Skeletal muscle satellite cell (primary cell): ENCODE data around the gene CLDN19. TPM values are rescaled to one million over a fixed set of nuclear protein-coding genes. Genes with fewer than 3 reads are reported as not detected.
A peak's percentile ranks its signal among the peaks of the same experiment; 100 is the strongest.

Experiments
- H3K27me3 ChIP-seq: 2 replicates; pipeline ENCODE4 v1.7.0; 2013; ENCODE audit warnings: low read length; ENCODE audit not compliant: control insufficient read depth, insufficient read depth
- H3K36me3 ChIP-seq: 2 replicates; pipeline ENCODE4 v1.7.0; 2013; ENCODE audit warnings: mild to moderate bottlenecking, control low read depth, low read length; ENCODE audit not compliant: insufficient read depth
- H3K4me1 ChIP-seq: 2 replicates; pipeline ENCODE4 v1.7.0; 2013; ENCODE audit warnings: low read length; ENCODE audit not compliant: control insufficient read depth, insufficient read depth
- H3K4me2 ChIP-seq: 2 replicates; pipeline ENCODE4 v1.7.0; 2013; ENCODE audit warnings: mild to moderate bottlenecking, low read length
- H3K4me3 ChIP-seq: 2 replicates; pipeline ENCODE4 v1.7.0; 2013; ENCODE audit warnings: low read length
- H3K9ac ChIP-seq: 2 replicates; pipeline ENCODE4 v1.7.0; 2013; ENCODE audit warnings: mild to moderate bottlenecking, low read depth, low read length, moderate library complexity
- H3K9me3 ChIP-seq: replicated peaks from 2 replicates; pipeline ENCODE4 v1.7.0; 2013; ENCODE audit warnings: mild to moderate bottlenecking, control low read depth, low read length
- total RNA-seq: library from RNA; depleted of rRNA; stranded (reverse); fragments of >200 nt; gene quantifications from 2 replicates; pipeline ENCODE4 v1.2.3, GENCODE V29; 2012; rRNA removed

The CLDN19 gene, protein sequence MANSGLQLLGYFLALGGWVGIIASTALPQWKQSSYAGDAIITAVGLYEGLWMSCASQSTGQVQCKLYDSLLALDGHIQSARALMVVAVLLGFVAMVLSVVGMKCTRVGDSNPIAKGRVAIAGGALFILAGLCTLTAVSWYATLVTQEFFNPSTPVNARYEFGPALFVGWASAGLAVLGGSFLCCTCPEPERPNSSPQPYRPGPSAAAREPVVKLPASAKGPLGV
- not detected in 2 replicates for total RNA-seq

DNA sequence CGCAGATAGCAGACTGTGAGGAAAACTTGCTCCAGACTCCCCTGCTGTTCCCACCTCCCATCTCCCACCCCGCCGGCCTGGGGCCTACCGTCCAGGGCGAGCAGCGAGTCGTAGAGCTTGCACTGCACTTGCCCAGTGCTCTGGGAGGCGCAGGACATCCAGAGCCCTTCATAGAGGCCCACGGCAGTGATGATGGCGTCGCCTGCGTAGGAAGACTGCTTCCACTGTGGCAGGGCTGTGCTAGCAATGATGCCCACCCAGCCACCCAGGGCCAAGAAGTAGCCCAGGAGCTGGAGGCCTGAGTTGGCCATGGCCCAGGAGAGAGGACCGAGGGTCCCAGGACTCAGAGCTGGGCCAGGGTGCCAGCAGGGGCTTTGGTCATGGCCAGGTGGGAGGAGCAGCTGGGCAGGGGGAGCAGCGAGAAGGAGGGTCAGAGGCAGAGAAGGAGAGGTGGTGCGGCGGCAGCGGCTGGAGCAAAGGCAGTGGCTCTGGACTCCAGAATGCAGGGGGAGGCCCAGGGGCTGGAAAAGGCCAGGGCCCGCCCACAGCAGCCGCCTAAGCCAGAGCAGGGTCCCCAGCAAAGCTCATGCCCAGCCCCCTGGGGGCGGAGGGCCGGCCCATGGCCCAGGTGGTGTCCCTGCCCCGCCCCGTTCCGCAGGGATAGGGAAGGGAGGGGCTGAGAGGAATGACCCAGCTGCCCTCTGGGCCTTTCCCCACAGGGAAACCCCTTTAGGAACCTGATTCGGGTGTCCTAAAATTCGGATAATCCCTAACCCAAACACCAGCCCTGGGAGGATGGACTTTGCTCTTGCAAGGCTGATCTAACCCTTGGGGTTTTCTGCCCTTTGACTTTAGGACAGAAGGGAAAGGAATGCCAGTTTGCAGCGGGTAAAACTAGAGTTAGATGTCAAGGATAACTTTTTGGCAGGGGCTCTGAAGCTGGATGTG, at the start of gene CLDN19:
TSS of gene CLDN19 (minus strand) at position 484 of the 948 bp plus-strand sequence. CDS start at position 311, 173 bp downstream.
- Histone ChIP-seq H3K4me1 (no peaks in the 10 kb centered on the region), H3K4me3 (no peak within 1 kb of the TSS), H3K27me3 (no peaks in the 10 kb centered on the region), H3K36me3 (no peaks in the 10 kb centered on the region), H3K4me2 (no peak within 1 kb of the TSS), H3K9me3 (no peaks in the 10 kb centered on the region), H3K9ac (no peak within 1 kb of the TSS)

DNA sequence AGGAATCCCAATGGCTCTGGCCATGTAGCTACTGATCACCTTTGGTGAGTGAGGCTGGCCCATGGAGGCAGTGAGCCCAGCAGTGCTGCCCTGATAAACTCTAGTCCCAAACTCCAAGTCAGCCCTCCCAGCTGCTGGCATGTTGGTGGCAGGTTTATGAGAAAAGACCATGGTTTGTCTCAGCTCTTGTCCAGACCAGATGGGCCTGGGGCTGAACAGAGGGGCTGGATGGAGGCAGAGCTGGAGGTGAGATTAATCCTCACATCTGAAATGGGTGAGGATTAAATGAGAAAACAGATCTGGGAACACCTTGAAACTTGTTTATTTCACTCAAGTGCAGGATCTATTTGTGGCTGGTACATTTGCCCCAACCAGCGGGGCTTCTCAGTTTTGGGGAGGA, 48.0 kb upstream of the CLDN19 start:
- Histone ChIP-seq H3K27me3 (no peaks in the 10 kb centered on the region), H3K9me3 (no peaks in the 10 kb centered on the region), H3K4me2 (no peak overlapping the region), H3K9ac (no peak overlapping the region), H3K36me3 (no peaks in the 10 kb centered on the region), H3K4me1 (peaks cover 9% of the 10 kb centered on the region), H3K4me3 (no peak overlapping the region)

DNA sequence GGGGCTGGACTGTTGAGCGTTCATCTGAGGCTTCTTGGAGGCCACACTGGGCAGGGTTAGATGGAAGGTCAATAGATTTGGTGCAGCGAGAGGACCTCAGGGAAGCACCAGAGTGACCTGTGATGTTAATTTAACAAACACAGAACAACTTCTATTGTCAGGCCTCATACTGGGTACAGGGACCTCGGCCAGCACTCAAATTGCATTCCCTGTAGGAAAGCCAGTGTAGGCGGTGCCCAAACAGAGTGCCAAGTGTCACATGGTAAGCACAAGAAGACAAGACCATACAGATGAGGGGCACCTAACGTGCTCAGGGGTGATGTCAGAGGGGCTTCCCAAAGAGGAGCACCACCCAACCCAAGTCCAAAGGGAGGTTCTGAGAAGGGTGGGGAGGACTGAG, 46.1 kb upstream of the CLDN19 start:
- no peak overlapping the region for H3K4me3 ChIP-seq
- no peaks in the 10 kb centered on the region for H3K27me3 ChIP-seq
- no peak overlapping the region for H3K9ac ChIP-seq
- peaks cover 9% of the 10 kb centered on the region for H3K4me1 ChIP-seq
- no peaks in the 10 kb centered on the region for H3K9me3 ChIP-seq
- H3K4me2 ChIP-seq, result no peak overlapping the region
- peaks cover 10% of the 10 kb centered on the region for H3K36me3 ChIP-seq

DNA sequence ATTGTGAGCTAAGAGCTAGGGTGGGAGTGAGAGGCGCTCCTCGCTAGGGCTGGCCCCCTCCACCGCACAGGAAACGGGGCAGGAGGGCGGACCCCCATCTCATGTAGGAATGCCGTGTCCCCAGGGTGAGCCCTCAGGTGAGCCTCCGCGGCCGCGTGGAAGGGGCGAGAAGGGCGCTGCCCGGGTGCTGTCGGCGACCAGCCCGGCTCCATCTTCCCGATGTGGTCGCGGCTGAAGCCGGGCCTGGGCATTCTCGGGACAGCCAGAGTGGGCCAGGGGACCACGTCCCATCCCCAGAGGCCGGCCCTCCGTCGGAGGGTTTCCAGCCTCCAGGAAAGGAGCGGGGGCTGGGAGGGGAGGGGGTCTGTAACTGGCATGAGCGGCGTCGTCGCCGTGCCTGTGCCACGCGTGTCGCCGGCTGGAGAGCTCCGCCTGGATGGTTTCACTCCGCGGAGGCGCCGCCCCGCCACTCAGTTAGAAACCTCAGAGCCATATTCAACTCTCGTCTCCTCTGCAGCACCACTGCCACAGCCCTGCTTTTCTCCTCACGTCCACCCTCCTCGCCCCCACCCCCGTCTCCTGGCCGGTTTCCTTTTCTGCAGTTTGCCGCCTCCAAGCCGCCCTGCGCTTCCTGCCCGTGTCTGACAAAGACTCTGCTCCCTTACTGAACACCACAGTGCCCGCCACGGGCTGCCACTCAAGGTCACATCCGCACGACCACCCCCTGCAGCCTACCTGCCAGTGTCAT, 45.1 kb upstream of the CLDN19 start, which contains the start of gene TMEM269:
TSS of gene TMEM269 (plus strand) at position 46 of the 748 bp plus-strand sequence. CDS start 4,903 bp downstream, outside the sequence.
- no peak within 1 kb of the TSS for H3K9ac ChIP-seq
- H3K36me3 ChIP-seq, result peaks cover 19% of the 10 kb centered on the region
- peaks cover 9% of the 10 kb centered on the region for H3K4me1 ChIP-seq
- peak within 1 kb of the TSS; percentile 66 for H3K4me3 ChIP-seq
- no peaks in the 10 kb centered on the region for H3K9me3 ChIP-seq
- H3K4me2 ChIP-seq, result peak within 1 kb of the TSS; percentile 84
- no peaks in the 10 kb centered on the region for H3K27me3 ChIP-seq

DNA sequence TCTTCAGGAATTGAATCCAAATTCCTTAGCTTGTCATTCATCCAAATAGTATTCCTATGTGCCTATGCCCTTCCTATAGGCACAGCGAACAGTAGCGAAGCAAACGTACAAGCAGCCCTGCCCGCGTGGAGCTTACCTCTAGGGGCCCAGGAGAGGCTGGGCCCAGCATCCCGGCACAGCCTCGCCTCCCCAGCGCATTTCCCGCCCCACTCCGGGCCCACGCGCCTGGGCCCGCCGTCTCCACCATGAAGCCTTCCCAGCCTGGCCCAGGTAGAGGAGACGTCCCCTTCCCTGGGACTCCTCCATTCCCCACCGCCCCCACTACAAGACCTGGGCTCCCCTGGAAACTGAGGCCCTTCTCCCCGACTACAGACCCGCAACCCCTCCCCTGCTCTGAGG, 44.5 kb upstream of the CLDN19 start:
- peaks cover 9% of the 10 kb centered on the region for H3K4me1 ChIP-seq
- H3K27me3 ChIP-seq, result no peaks in the 10 kb centered on the region
- no peak overlapping the region for H3K4me3 ChIP-seq
- H3K9me3 ChIP-seq, result no peaks in the 10 kb centered on the region
- peaks cover 23% of the 10 kb centered on the region for H3K36me3 ChIP-seq
- H3K9ac ChIP-seq, result no peak overlapping the region
- H3K4me2 ChIP-seq, result peak overlapping the region; percentile 84

DNA sequence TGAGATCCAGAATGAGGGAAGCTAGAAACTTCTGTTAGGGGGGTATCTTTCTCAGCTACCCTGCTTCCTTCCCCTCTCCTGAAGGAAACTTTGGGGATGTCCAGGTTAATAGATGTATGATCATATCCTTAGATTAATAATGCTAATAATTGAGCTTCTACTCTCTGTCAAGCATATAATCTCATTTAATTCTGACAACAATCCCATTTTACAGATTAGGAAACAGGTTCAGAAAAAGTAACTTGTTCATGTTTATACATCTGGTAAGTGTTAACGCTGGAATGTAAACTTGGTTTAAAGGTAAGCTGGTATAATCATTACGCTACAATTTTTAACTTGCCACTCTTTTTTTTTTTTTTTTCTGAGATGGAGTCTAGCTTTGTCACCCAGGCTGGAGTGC, 43.1 kb upstream of the CLDN19 start:
- no peaks in the 10 kb centered on the region for H3K9me3 ChIP-seq
- no peak overlapping the region for H3K4me2 ChIP-seq
- no peak overlapping the region for H3K4me3 ChIP-seq

DNA sequence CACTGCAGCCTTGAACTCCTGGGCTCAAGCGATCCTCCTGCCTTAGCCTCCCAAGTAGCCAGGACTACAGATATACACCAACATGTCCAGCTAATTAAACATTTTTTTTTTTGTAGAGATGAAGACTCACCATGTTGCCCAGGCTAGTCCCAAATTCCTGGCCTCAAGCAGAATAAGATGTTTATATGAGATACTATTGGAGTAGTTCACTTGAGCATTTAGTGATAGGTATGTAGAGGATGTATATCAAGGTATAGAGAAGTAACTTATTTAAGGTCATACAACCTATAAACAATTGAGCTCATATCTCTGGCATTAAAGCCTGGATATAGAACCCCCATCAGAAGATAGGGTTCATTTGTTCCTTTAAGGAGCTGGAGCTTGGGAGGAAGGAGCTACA, 40.1 kb upstream of the CLDN19 start:
- no peak overlapping the region for H3K4me2 ChIP-seq
- H3K9me3 ChIP-seq, result no peaks in the 10 kb centered on the region
- no peak overlapping the region for H3K4me3 ChIP-seq
- H3K27me3 ChIP-seq, result no peaks in the 10 kb centered on the region
- peaks cover 4% of the 10 kb centered on the region for H3K4me1 ChIP-seq
- H3K9ac ChIP-seq, result no peak overlapping the region
- peaks cover 52% of the 10 kb centered on the region for H3K36me3 ChIP-seq

More for the DNA sequence above, 43.1 kb upstream of the CLDN19 start:
- H3K27me3 ChIP-seq, result no peaks in the 10 kb centered on the region
- H3K9ac ChIP-seq, result no peak overlapping the region
- H3K4me1 ChIP-seq, result peaks cover 9% of the 10 kb centered on the region
- H3K36me3 ChIP-seq, result peaks cover 34% of the 10 kb centered on the region

DNA sequence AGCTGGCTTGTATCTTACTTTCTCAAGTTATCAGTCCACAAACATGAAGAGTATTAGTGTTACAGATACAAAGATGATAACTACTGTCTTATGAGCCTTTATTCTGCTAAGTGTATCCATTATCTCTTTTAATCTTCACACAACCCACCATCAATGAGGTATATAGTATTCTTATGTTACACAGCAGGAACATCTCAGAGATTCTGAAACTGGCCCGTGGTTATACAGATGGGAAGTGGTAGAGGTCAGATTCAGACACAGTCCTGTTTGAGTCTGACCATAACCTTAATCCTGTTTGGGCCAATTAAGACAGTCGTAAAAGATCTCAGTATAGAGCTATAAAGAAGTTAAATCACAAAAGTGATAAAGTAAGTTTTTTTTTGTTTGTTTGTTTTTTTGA, 39.7 kb upstream of the CLDN19 start:
- no peak overlapping the region for H3K9ac ChIP-seq
- no peak overlapping the region for H3K4me2 ChIP-seq
- no peaks in the 10 kb centered on the region for H3K9me3 ChIP-seq
- H3K4me3 ChIP-seq, result no peak overlapping the region
- no peaks in the 10 kb centered on the region for H3K27me3 ChIP-seq
- no peaks in the 10 kb centered on the region for H3K4me1 ChIP-seq
- H3K36me3 ChIP-seq, result peaks cover 56% of the 10 kb centered on the region

DNA sequence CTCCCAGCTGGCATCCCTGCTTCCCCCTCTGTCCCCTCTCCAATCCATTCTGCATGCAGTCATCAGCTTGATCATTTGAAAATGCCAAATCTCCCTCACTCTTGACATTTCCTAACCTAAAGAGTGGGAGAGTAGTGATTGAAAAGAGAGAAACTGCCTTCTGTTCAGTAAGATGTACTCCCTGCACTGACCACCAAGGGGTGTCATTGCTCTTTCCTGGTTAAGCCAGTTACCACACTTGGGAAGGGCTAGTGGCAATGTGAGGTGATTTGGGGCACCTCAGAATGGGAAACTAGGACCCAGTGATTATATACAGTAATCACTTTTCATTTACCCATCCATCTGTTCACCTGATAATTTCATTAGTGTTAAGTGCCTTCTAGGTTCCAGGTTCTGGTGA, 37.8 kb upstream of the CLDN19 start:
- no peak overlapping the region for H3K4me2 ChIP-seq
- H3K4me1 ChIP-seq, result no peaks in the 10 kb centered on the region
- no peak overlapping the region for H3K9ac ChIP-seq
- H3K4me3 ChIP-seq, result no peak overlapping the region
- no peaks in the 10 kb centered on the region for H3K27me3 ChIP-seq
- no peaks in the 10 kb centered on the region for H3K9me3 ChIP-seq
- peaks cover 64% of the 10 kb centered on the region for H3K36me3 ChIP-seq

DNA sequence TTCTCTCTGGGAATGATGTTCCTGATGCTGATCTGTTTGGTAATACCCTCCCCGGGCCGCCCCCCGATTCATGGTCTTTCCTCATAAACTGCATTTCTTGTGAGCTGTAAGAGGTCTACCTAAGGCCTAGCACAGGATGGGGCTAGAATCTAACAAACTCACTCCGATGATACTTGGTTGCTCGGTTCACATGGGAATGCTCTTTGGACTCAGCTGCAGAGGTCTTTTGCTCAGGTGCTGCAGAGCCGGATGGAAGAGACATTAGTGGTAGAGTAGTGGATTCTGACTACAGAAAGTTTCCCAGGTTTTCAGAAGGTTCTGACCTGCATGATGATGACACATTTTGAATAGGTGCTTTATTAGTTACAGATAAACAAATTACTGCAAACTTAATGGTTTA, 36.5 kb upstream of the CLDN19 start:
- H3K36me3 ChIP-seq, result peaks cover 55% of the 10 kb centered on the region

DNA sequence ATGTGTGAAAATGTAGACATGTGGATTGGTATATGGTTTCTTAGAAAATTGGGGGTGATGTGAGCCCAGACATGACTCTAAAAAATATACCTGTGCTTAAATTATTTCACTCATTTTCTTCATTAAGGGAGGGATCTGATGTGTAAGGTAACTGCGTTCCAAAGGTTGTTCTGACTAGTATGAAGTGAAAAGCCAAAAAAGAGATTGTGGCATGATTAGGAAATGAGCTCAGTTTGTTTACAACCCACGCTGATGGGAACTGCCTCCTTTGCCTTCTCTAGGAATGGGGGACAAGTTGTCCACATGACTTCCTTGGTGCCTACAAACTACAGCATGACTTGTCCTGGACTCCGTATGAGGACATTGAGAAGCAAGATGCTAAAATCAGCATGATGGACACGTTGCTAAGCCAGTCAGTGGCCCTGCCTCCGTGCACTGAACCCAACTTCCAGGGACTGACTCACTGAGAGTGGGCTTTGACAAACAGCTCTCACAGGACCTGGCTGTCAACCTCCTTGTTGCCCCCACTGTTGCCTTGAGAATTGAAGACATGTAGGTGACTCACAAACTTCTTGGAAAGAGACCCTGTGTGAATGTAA, 35.0 kb upstream of the CLDN19 start:
- H3K36me3 ChIP-seq, result peaks cover 44% of the 10 kb centered on the region
- no peak overlapping the region for H3K9ac ChIP-seq
- H3K4me1 ChIP-seq, result no peaks in the 10 kb centered on the region
- H3K27me3 ChIP-seq, result no peaks in the 10 kb centered on the region
- H3K9me3 ChIP-seq, result no peaks in the 10 kb centered on the region
- no peak overlapping the region for H3K4me3 ChIP-seq
- H3K4me2 ChIP-seq, result no peak overlapping the region

More for the DNA sequence above, 36.5 kb upstream of the CLDN19 start:
- no peak overlapping the region for H3K4me3 ChIP-seq
- no peak overlapping the region for H3K9ac ChIP-seq
- H3K27me3 ChIP-seq, result no peaks in the 10 kb centered on the region
- no peaks in the 10 kb centered on the region for H3K4me1 ChIP-seq
- no peak overlapping the region for H3K4me2 ChIP-seq
- H3K9me3 ChIP-seq, result no peaks in the 10 kb centered on the region
